ENCODE results near the gene ELL2. TPM values are rescaled to one million over a fixed set of nuclear protein-coding genes. Genes with fewer than 3 reads are reported as not detected.

Gene ELL2
- total RNA-seq, 3 donors from 2014 or later (not counting 1 experiment from before 2014, with no cell fraction given), result 52.8 to 78.2 (median 69.4) TPM

DNA sequence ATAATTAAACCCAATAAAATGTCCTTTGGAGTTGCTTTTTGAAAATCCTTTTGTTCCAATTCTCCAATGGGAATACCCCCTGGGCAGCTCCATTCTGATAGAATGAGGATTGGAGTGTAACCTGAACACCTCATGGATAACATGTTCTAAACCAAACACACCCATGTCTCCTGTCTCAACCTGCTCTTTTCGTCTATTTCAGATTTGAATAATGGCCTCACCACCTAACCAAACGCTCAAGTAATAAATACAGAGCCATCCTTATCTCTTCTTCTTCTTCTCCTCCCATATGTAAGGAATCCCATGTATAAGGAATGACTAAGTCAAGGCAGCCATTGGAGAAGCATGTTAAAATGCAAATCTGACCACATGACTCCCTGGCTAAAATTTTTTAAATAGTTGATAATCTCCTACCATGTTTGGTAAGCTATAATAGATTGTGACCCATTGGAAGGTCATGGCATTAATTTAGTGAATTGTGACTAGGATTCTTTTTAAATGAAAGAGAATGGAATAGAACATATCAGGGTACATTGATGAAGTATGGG lies 26.0 kb downstream of the ELL2 start:
- Histone ChIP-seq H3K27ac (ENCODE audit: low read length) (no peak overlapping the region), H3K4me1 (ENCODE audit: control insufficient read depth, insufficient read depth, low read length) (no peaks in the 10 kb centered on the region), H3K36me3 (ENCODE audit: control insufficient read depth, insufficient read depth, low read length) (no peaks in the 10 kb centered on the region), H3K27me3 (ENCODE audit: control insufficient read depth, insufficient read depth, low read length) (no peaks in the 10 kb centered on the region), H3K9me3 (ENCODE audit: control insufficient read depth, insufficient read depth, low read length) (no peaks in the 10 kb centered on the region), H3K4me3 (ENCODE audit: low read length) (no peak overlapping the region)
- no peak overlapping the region for H3K4me3 Mint-ChIP-seq
- TF ChIP-seq, protein P1, sequence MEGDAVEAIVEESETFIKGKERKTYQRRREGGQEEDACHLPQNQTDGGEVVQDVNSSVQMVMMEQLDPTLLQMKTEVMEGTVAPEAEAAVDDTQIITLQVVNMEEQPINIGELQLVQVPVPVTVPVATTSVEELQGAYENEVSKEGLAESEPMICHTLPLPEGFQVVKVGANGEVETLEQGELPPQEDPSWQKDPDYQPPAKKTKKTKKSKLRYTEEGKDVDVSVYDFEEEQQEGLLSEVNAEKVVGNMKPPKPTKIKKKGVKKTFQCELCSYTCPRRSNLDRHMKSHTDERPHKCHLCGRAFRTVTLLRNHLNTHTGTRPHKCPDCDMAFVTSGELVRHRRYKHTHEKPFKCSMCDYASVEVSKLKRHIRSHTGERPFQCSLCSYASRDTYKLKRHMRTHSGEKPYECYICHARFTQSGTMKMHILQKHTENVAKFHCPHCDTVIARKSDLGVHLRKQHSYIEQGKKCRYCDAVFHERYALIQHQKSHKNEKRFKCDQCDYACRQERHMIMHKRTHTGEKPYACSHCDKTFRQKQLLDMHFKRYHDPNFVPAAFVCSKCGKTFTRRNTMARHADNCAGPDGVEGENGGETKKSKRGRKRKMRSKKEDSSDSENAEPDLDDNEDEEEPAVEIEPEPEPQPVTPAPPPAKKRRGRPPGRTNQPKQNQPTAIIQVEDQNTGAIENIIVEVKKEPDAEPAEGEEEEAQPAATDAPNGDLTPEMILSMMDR (IDR thresholded peaks at IDR 0.05), result no peak
- intact Hi-C loops (cut with micrococcal nuclease), result no loop called here
- H3K9me3 Mint-ChIP-seq, result no peaks in the 10 kb centered on the region
- H3K36me3 Mint-ChIP-seq, result no peaks in the 10 kb centered on the region
- H3K27ac Mint-ChIP-seq, result no peak overlapping the region
- peaks cover 9 to 12% of the 10 kb centered on the region in 2 donors for H3K4me1 Mint-ChIP-seq
- DNase-seq, result no peak
- 100% methylated on average over 2 of the region's 2 CpGs for WGBS (ENCODE audit: insufficient coverage)
- no peaks in the 10 kb centered on the region for H3K27me3 Mint-ChIP-seq (ENCODE audit: low read depth in 2 of 2)
- ATAC-seq, result no peak

GRCh38 chr5:95934207-95934804 lies 27.3 kb downstream of the ELL2 start:
- no peak for DNase-seq
- intact Hi-C loops (cut with micrococcal nuclease), result no loop called here
- H3K36me3 Mint-ChIP-seq, result no peaks in the 10 kb centered on the region
- Histone ChIP-seq H3K4me3 (ENCODE audit: low read length) (no peak overlapping the region), H3K27ac (ENCODE audit: low read length) (no peak overlapping the region), H3K27me3 (ENCODE audit: control insufficient read depth, insufficient read depth, low read length) (no peaks in the 10 kb centered on the region), H3K4me1 (ENCODE audit: control insufficient read depth, insufficient read depth, low read length) (peaks cover 4% of the 10 kb centered on the region), H3K9me3 (ENCODE audit: control insufficient read depth, insufficient read depth, low read length) (no peaks in the 10 kb centered on the region), H3K36me3 (ENCODE audit: control insufficient read depth, insufficient read depth, low read length) (no peaks in the 10 kb centered on the region)
- H3K27ac Mint-ChIP-seq, result peak overlapping the region in 1 of 2 donors; percentile 13
- H3K9me3 Mint-ChIP-seq, result no peaks in the 10 kb centered on the region
- H3K4me3 Mint-ChIP-seq, result no peak overlapping the region
- ATAC-seq, result peak in 1 of 3 donors; percentile 28
- peaks cover 9 to 12% of the 10 kb centered on the region in 2 donors for H3K4me1 Mint-ChIP-seq
- TF ChIP-seq, protein P1 (IDR thresholded peaks at IDR 0.05), result no peak
- no peaks in the 10 kb centered on the region for H3K27me3 Mint-ChIP-seq (ENCODE audit: low read depth in 2 of 2)

GRCh38 chr5:95932941-95933340 lies 28.7 kb downstream of the ELL2 start:
- Mint-ChIP-seq H3K4me3 (no peak overlapping the region), H3K4me1 (peaks cover 10 to 12% of the 10 kb centered on the region in 2 donors), H3K36me3 (no peaks in the 10 kb centered on the region), H3K9me3 (no peaks in the 10 kb centered on the region), H3K27me3 (ENCODE audit: low read depth in 2 of 2) (no peaks in the 10 kb centered on the region), H3K27ac (no peak overlapping the region)
- Histone ChIP-seq H3K9me3 (ENCODE audit: control insufficient read depth, insufficient read depth, low read length) (no peaks in the 10 kb centered on the region), H3K36me3 (ENCODE audit: control insufficient read depth, insufficient read depth, low read length) (no peaks in the 10 kb centered on the region), H3K4me1 (ENCODE audit: control insufficient read depth, insufficient read depth, low read length) (peaks cover 9% of the 10 kb centered on the region), H3K27ac (ENCODE audit: low read length) (no peak overlapping the region), H3K27me3 (ENCODE audit: control insufficient read depth, insufficient read depth, low read length) (no peaks in the 10 kb centered on the region), H3K4me3 (ENCODE audit: low read length) (no peak overlapping the region)
- 100% methylated on average over 2 of the region's 4 CpGs for WGBS (ENCODE audit: insufficient coverage)
- TF ChIP-seq, protein P1 (IDR thresholded peaks at IDR 0.05), result no peak
- no peak for DNase-seq
- intact Hi-C loops (cut with micrococcal nuclease), result no loop called here
- no peak for ATAC-seq

Measured in natural killer cell (primary cell).